Testis (tissue), 3 donors: ENCODE measurements around the gene PKNOX2. TPM values are rescaled to one million over a fixed set of nuclear protein-coding genes. Genes with fewer than 3 reads are reported as not detected.

Experiments used
- DNase-seq: peaks from one replicate; pipeline ENCODE4 v3.0.0-alpha.2; 2019
- H3K27ac ChIP-seq, 2 donors: fragments of 200-600 bp; sonication (generic); one replicate each; pipeline ENCODE4 v1.5.1; 2019
- H3K27me3 ChIP-seq: fragments of 200-600 bp; sonication (generic); one replicate; pipeline ENCODE4 v1.5.1; 2019
- H3K36me3 ChIP-seq: fragments of 200-600 bp; sonication (generic); one replicate; pipeline ENCODE4 v1.5.1; 2017; ENCODE audit warnings: low read depth; ENCODE audit errors: missing control alignments
- H3K4me1 ChIP-seq: fragments of 200-600 bp; sonication (generic); one replicate; pipeline ENCODE4 v1.5.1; 2019
- H3K4me3 ChIP-seq, 2 donors: fragments of 200-600 bp; sonication (generic); one replicate each; pipeline ENCODE4 v1.5.1; 2017 to 2019
- H3K9me3 ChIP-seq: fragments of 200-600 bp; sonication (generic); one replicate; pipeline ENCODE4 v1.5.1; 2017
- CTCF ChIP-seq, 3 experiments: fragments of 450-650 bp in 2 of 3; fragments of 200-600 bp in 1 of 3; sonication (generic) in 1 of 3; IDR thresholded peaks; one replicate each; pipeline ENCODE4 v1.5.1; 2016 to 2019; ENCODE audit warnings: antibody characterized with exemption in 3 of 3, mild to moderate bottlenecking in 2 of 3, moderate library complexity in 1 of 3
- POLR2A ChIP-seq: fragments of 450-650 bp; IDR thresholded peaks from one replicate; pipeline ENCODE4 v1.6.1; 2017; ENCODE audit warnings: antibody characterized with exemption, mild to moderate bottlenecking, moderate library complexity
- WGBS, 2 donors: methylation state at CpG; one replicate each; pipeline ENCODE4 v1.1.5; 2018; 5-methylcytosine and 5-hydroxymethylcytosine counted together
- intact Hi-C: fragments of 100-400 bp; cut with DNase I; formaldehyde crosslinking; loops from one replicate; pipeline ENCODE4 v1.15.1; 2023; ENCODE audit warnings: low total_unique reads
- polyA plus RNA-seq: library from polyadenylated mRNA; stranded (reverse); fragments of 350-450 nt; fragmentation: Illumina TruSeq; extraction: RNeasy Lipid Tissue Mini Kit (QIAGEN cat#74804); gene quantifications from one replicate; pipeline ENCODE4 v1.2.3, GENCODE V29; 2014; ENCODE audit warnings: low read depth, low replicate concordance; ENCODE audit not compliant: insufficient read depth
- total RNA-seq, 2 donors: library from RNA; depleted of rRNA; stranded (reverse); fragments of >200 nt; gene quantifications; one replicate each; pipeline ENCODE4 v1.2.3, GENCODE V29; 2016

Gene PKNOX2
- total and polyA plus RNA-seq, 3 donors from 2014 or later = 5.5 to 10.4 (median 7.3) TPM

GRCh38 chr11:125306476-125306875 is 141.9 kb downstream of the PKNOX2 start:
- TF ChIP-seq POLR2A (no peak), CTCF (IDR thresholded peaks at IDR 0.05) (no peak)
- DNase-seq = no peak
- no peaks in the 10 kb centered on the region for H3K27me3 ChIP-seq
- H3K4me1 ChIP-seq = peaks cover 16% of the 10 kb centered on the region
- no peak overlapping the region for H3K27ac ChIP-seq
- no peaks in the 10 kb centered on the region for H3K36me3 ChIP-seq
- intact Hi-C loops = no loop called here
- H3K9me3 ChIP-seq = no peaks in the 10 kb centered on the region
- H3K4me3 ChIP-seq = no peak overlapping the region
- WGBS, 2 donors = 91 to 94% methylated on average over 7 of the region's 7 CpGs

GRCh38 chr11:125308246-125308645 is 143.7 kb downstream of the PKNOX2 start:
- intact Hi-C loops = no loop called here
- Histone ChIP-seq H3K4me3 (no peak overlapping the region), H3K9me3 (no peaks in the 10 kb centered on the region), H3K36me3 (no peaks in the 10 kb centered on the region), H3K27me3 (no peaks in the 10 kb centered on the region), H3K27ac (no peak overlapping the region), H3K4me1 (peaks cover 2% of the 10 kb centered on the region)
- no peak for DNase-seq
- TF ChIP-seq CTCF (IDR thresholded peaks at IDR 0.05) (no peak), POLR2A (no peak)
- WGBS, 2 donors = 74 to 89% methylated on average over 5 of the region's 5 CpGs

DNA sequence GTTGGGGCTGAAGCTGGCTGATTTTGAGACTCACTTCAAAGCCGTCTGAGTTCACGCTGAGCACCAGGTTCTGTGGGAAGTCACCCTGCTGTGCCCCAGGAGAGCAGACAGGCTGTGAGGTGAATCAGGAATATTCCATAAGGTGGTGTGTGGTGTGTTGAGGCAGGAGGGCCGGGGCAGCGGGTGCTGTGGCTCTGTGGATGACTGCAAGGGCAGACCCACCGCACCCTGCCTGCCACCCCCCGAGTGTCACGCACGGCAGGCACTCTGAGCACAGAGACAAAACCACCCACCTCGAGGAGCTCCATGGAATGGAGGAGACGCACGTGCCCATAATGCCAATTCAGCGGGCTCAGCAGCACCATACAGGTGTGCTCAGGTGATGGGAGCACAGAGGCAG is 147.8 kb downstream of the PKNOX2 start:
- 93 to 99% methylated on average over 12 of the region's 12 CpGs for WGBS, 2 donors

GRCh38 chr11:125312812-125313211 is 148.3 kb downstream of the PKNOX2 start:
- H3K4me1 ChIP-seq = peaks cover 16% of the 10 kb centered on the region
- H3K27me3 ChIP-seq = no peaks in the 10 kb centered on the region
- WGBS, 2 donors = 93 to 95% methylated on average over 9 of the region's 9 CpGs
- no peaks in the 10 kb centered on the region for H3K9me3 ChIP-seq
- no peak for TF ChIP-seq CTCF (IDR thresholded peaks at IDR 0.05)
- no peak for TF ChIP-seq POLR2A
- H3K4me3 ChIP-seq = no peak overlapping the region
- intact Hi-C loops = no loop called here
- H3K27ac ChIP-seq = no peak overlapping the region
- DNase-seq = no peak
- H3K36me3 ChIP-seq = no peaks in the 10 kb centered on the region

More for the DNA sequence above, 147.8 kb downstream of the PKNOX2 start:
- Histone ChIP-seq H3K4me3 (no peak overlapping the region), H3K36me3 (no peaks in the 10 kb centered on the region), H3K27ac (no peak overlapping the region), H3K27me3 (no peaks in the 10 kb centered on the region), H3K4me1 (peaks cover 16% of the 10 kb centered on the region), H3K9me3 (no peaks in the 10 kb centered on the region)
- DNase-seq = no peak
- TF ChIP-seq POLR2A = no peak
- TF ChIP-seq CTCF (IDR thresholded peaks at IDR 0.05) = no peak
- intact Hi-C loops = no loop called here
